Panc1 (cell line): ENCODE results near the gene NXPE3. TPM values are rescaled to one million over a fixed set of nuclear protein-coding genes. Genes with fewer than 3 reads are reported as not detected.

Experiments used
- ATAC-seq: fragments of 200-7000 bp; cut with Tn5 transposase; 2 replicates; pipeline ENCODE4 v1.9.1; 2020; ENCODE audit warnings: mild to moderate bottlenecking, moderate library complexity
- BruUV-seq: library from RNA; stranded (reverse); fragments of 400-500 nt; replicated peaks from 2 replicates; lab custom pipeline; 2021; lab: Mats Ljungman, UMichigan
- CTCF ChIA-PET: fragments of 300-600 bp; sonication (Branson Sonifier 250); formaldehyde crosslinking; loops from one replicate; lab custom pipeline; 2022; ENCODE audit warnings: antibody characterized with exemption; lab: Charles Lee
- POLR2A ChIA-PET: fragments of 300-600 bp; sonication (Branson Sonifier 250); formaldehyde crosslinking; loops from one replicate; lab custom pipeline; 2022; ENCODE audit warnings: antibody characterized with exemption; lab: Charles Lee
- DNase-seq: peaks from one replicate; pipeline ENCODE4 v3.0.0-alpha.2; 2010; ENCODE audit warnings: low read depth, low spot score
- H3K27ac ChIP-seq: 2 replicates; pipeline ENCODE4 v1.5.1; 2011; ENCODE audit warnings: mild to moderate bottlenecking, low read length, inconsistent platforms
- H3K27me3 ChIP-seq: fragments of 200-500 bp; sonication (Bioruptor generic); 2 replicates; pipeline ENCODE4 v1.6.0; 2014; ENCODE audit warnings: low read length, inconsistent platforms; ENCODE audit not compliant: control insufficient read depth, insufficient read depth
- H3K36me3 ChIP-seq: fragments of 200-500 bp; sonication (Bioruptor generic); 2 replicates; pipeline ENCODE4 v1.5.1; 2014; ENCODE audit warnings: inconsistent platforms, mild to moderate bottlenecking, low read length, moderate library complexity; ENCODE audit not compliant: control insufficient read depth, insufficient read depth
- H3K4me1 ChIP-seq: 2 replicates; pipeline ENCODE4 v1.5.1; 2011; ENCODE audit warnings: inconsistent platforms, mild to moderate bottlenecking, low read length, moderate library complexity; ENCODE audit not compliant: control insufficient read depth, insufficient read depth
- H3K4me3 ChIP-seq, 2 experiments: 2 replicates each; pipeline ENCODE4 v1.5.1; 2011 to 2012; ENCODE audit warnings: low read depth in 2 of 2, low read length in 2 of 2, mild to moderate bottlenecking in 2 of 2, inconsistent platforms in 1 of 2, moderate library complexity in 1 of 2
- H3K9me3 ChIP-seq: fragments of 200-500 bp; sonication (Bioruptor generic); 2 replicates; pipeline ENCODE4 v1.5.1; 2014; ENCODE audit warnings: low read depth, mild to moderate bottlenecking, inconsistent platforms, low read length, moderate library complexity; ENCODE audit not compliant: control insufficient read depth, insufficient read depth
- CTCF ChIP-seq: fragments of 450-650 bp; IDR thresholded peaks from 2 replicates; pipeline ENCODE4 v1.5.1; 2017; ENCODE audit warnings: mild to moderate bottlenecking
- POLR2AphosphoS5 ChIP-seq: IDR thresholded peaks from 2 replicates; pipeline ENCODE4 v1.6.1; 2012; ENCODE audit warnings: mild to moderate bottlenecking, low read depth, low read length, moderate library complexity
- REST ChIP-seq, 2 experiments: IDR thresholded peaks; 2 replicates each; pipeline ENCODE4 v1.6.1; 2011 to 2012; ENCODE audit warnings: low read depth in 2 of 2, control low read depth in 1 of 2, low read length in 1 of 2, mild to moderate bottlenecking in 1 of 2, moderate library complexity in 1 of 2; ENCODE audit not compliant: insufficient read depth in 1 of 2
- SIN3A ChIP-seq: IDR thresholded peaks from 2 replicates; pipeline ENCODE4 v1.6.1; 2012; ENCODE audit warnings: low read depth, mild to moderate bottlenecking, low read length, moderate library complexity, borderline replicate concordance; ENCODE audit not compliant: insufficient read depth
- TCF7L2 ChIP-seq: IDR thresholded peaks from 2 replicates; pipeline ENCODE4 v1.6.1; 2011; ENCODE audit warnings: mild to moderate bottlenecking, low read depth, low read length, inconsistent platforms
- in situ Hi-C: cut with HindIII; loops from 2 replicates; pipeline ENCODE4 v1.10.0; 2016; ENCODE audit warnings: low sequenced_read_pairs, low pct_unique_long_range_greater_than_20kb
- intact Hi-C: fragments of 100-400 bp; cut with micrococcal nuclease; formaldehyde crosslinking; loops from one replicate; pipeline ENCODE4 v1.10.0; 2022; ENCODE audit not compliant: unreplicated experiment
- total RNA-seq: library from RNA; stranded (reverse); gene quantifications from one replicate; pipeline ENCODE4 v1.2.1, GENCODE V29; 2021; ENCODE audit not compliant: unreplicated experiment

Gene NXPE3
- total RNA-seq, 1 experiment from 2014 or later = 30.4 TPM

- no TSS peak for BruUV-seq
- in situ Hi-C loops = loop anchor here (25.0 kb wide), 1 partner anchor 729 kb away; no protein-coding TSS in a partner anchor
- intact Hi-C loops = loop anchor here (2.0 kb wide), 1 partner anchor 417 kb away; no protein-coding TSS in a partner anchor
- ATAC-seq = no peak
- no peaks in the 10 kb centered on the region for H3K4me1 ChIP-seq
- no peaks in the 10 kb centered on the region for H3K27me3 ChIP-seq
- ChIA-PET CTCF (interaction anchor here (0.5 to 1.6 kb wide), 2 partner anchors 27 to 417 kb away, joined by 3 to 7 read pairs; no protein-coding TSS in a partner anchor), POLR2A (no interaction called here)
- H3K36me3 ChIP-seq = peaks cover 4% of the 10 kb centered on the region; the same call in 1 of the 2 replicates
- no peak overlapping the region for H3K4me3 ChIP-seq
- TF ChIP-seq POLR2AphosphoS5 (no peak), TCF7L2 (no peak), REST (IDR thresholded peaks at IDR 0.05; ENCODE audit: insufficient read depth in 1 of 2, low read depth in 2 of 2, low read length in 1 of 2) (no peak), CTCF (no peak), SIN3A (no peak)
- H3K9me3 ChIP-seq = no peaks in the 10 kb centered on the region
- no peak overlapping the region for H3K27ac ChIP-seq
- no peak for DNase-seq
These were observed 28.9 kb downstream of the NXPE3 start for GRCh38 chr3:101807888-101808287.

GRCh38 chr3:101809178-101810021 lies 30.4 kb downstream of the NXPE3 start:
- Histone ChIP-seq H3K27me3 (no peaks in the 10 kb centered on the region), H3K4me3 (no peak overlapping the region), H3K27ac (no peak overlapping the region), H3K36me3 (0 out of 2 replicates have a peak, but pooled peaks cover under 1% of the 10 kb centered on the region), H3K9me3 (no peaks in the 10 kb centered on the region), H3K4me1 (no peaks in the 10 kb centered on the region)
- ATAC-seq = no peak
- in situ Hi-C loops = loop anchor here (25.0 kb wide), 1 partner anchor 728 kb away; no protein-coding TSS in a partner anchor
- DNase-seq = no peak
- BruUV-seq = no TSS peak
- POLR2A ChIA-PET = no interaction called here
- CTCF ChIA-PET = interaction anchor here (1.6 kb wide), 1 partner anchor 415 kb away, joined by 7 read pairs; no protein-coding TSS in a partner anchor
- intact Hi-C loops = loop anchor here (2.0 kb wide), 1 partner anchor 415 kb away; no protein-coding TSS in a partner anchor
- TF ChIP-seq CTCF (peak; percentile 75; the same call in 1 of the 2 replicates), POLR2AphosphoS5 (no peak)
